DLD1 (cell line): ENCODE results near the gene CDC37.

ENCODE experiments used
- in situ Hi-C: cut with HindIII; loops from 2 replicates; pipeline ENCODE4 v1.10.0; 2017; ENCODE audit warnings: low sequenced_read_pairs

The CDC37 gene

GRCh38 chr19:10403137-10404021, at the start of gene CDC37:
Gene CDC37 (minus strand): TSS chr19:10403542. CDS start chr19:10403479, 63 bp downstream.
- in situ Hi-C loops = no loop called here

GRCh38 chr19:10450853-10451609, 47.7 kb upstream of the CDC37 start:
- in situ Hi-C loops = no loop called here

GRCh38 chr19:10450191-10450852, 47.0 kb upstream of the CDC37 start:
- in situ Hi-C loops = no loop called here

DNA sequence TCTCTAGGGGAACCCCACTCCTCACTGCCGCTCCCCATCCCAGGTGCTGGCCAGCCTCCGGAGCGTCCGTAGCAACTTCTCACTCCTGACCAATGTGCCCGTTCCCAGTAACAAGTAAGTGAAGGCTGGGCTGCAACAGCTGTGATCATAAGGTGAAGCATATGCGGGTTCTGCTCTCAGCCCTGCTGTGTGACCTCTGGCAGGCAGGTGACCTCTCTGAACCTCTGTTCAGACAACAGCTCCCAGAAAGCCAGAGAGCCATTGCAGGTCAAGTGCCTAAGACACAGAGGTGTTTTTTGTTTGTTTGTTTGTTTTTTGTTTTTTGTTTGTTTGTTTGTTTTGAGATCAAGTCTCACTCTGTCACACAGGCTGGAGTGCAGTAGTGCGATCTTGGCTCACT, 45.7 kb upstream of the CDC37 start:
- in situ Hi-C loops = no loop called here

DNA sequence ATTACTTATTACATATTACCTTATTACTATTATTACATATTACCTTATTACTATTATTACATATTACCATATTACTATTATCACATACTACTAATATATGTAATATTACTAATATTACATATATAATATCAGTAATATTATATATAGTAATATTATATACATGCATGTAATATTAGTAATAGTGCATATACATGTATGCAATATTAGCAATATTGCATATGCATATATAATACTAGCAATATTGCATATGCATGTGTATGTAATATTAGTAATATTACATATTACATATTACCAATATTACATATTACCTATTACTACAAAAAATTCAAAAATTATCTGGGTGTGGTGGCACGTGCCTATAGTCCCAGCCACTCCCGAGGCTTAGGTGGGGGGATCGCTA, 39.4 kb upstream of the CDC37 start:
- in situ Hi-C loops = no loop called here

DNA sequence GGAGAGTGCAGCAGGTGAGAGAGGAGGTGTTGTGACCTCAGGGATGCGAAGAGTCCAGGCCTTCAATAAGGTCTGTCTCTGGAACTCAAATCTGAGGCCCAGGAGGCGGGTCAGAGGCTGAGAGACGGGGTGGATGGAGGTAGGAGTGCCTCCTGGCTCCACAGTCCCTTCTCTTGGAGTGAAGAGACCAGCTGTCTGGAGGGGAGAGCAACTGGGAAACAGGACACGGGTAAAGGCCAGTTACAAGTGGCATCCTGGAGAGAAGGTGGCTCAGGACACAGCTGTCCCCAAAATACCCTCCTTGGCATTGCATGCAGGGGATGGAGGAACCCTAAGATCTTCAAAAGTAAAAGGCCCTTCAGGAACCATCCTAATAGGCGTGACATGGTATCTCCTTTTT, 36.2 kb upstream of the CDC37 start:
- in situ Hi-C loops = no loop called here

DNA sequence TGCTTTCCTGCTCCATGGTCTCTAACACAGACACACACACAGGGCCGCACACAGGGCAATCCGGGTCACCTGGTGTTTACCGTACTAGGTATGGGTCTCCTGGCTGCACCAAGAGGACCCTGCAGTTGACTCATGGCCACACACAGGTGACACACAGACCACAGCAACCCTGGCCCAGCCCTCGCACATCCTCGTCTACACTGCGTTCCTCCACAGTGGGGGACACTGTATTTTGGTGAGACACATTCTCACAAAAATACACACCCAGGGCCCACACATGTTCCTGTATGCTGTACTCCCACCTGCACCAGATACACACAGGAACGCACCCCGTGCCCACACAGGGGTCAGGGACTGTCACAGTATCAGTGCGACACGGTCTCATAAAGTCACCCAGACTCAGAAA, 29.8 kb upstream of the CDC37 start:
- in situ Hi-C loops = no loop called here

GRCh38 chr19:10432736-10433130, 29.4 kb upstream of the CDC37 start:
- in situ Hi-C loops = no loop called here

DNA sequence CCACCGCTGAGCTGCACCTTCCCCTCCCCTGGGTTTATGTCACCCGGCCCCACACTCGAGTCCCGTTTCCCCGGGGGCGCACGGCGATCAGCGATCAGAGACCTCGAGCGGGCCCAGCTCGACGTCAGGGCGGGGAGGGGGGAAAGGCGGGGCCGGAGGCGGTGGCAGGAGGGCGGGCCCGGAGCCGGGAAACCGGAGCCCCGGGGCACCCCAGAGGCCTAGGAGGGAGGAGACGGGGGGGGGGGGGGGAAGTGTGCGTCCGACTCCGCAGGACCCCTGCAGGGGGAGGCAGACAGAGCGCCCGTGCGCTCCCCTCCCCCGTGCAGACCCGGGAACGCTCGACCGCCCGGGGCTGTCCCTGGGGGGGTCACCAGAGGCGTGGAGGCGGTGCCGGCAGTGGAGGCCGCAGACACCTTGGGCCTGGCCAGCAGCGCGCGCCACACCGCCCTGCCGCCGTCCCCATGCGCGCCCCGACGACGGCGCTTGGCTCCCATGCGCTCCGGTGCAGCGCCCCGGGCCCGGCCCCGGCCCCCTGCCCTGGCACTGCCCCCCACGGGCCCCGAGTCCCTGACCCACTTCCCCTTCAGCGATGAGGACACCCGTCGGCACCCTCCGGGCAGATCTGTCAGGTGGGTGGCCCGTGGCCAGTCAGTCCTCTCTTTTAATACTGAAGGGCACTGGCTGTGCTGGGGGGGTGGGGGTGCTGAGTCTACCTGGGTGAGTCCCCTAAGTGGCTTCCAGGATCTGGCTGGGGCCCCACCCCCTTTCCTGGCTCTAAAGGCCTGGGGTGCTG, 28.8 kb upstream of the CDC37 start:
- in situ Hi-C loops = no loop called here

DNA sequence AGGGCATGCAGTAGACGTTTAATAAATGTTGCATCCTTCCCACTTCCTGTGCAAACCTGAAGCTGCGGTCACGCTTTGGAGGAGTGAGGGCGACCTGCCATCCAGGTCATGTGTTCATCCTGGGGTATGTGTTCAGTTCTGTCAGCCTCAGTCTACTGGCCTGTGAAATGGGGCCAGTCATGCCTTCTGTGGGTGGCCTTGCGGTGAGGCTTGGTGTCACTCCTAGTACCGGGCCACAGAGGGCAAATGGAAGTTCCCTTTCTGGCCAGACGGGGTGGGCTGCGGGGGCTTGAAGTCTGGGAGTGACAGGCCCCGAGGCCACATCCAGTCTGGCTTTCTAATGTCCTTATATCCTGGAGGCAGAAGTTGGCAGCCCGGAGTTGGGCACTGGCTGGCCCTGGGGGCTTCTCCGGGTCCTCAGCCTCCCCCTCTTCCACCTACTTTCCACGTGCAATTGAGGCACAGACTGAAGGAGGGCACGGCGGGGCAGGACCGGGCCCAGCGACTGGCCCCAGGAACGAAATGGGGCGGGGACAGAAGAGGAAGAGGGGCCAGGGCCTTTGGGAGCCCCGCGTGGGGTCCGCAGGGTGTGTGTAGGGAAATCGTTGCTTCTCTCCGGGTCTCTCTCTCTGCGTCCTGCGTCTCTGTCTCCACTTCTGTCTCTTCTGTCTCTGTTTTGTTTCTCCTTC, 28.1 kb upstream of the CDC37 start:
- in situ Hi-C loops = no loop called here

DNA sequence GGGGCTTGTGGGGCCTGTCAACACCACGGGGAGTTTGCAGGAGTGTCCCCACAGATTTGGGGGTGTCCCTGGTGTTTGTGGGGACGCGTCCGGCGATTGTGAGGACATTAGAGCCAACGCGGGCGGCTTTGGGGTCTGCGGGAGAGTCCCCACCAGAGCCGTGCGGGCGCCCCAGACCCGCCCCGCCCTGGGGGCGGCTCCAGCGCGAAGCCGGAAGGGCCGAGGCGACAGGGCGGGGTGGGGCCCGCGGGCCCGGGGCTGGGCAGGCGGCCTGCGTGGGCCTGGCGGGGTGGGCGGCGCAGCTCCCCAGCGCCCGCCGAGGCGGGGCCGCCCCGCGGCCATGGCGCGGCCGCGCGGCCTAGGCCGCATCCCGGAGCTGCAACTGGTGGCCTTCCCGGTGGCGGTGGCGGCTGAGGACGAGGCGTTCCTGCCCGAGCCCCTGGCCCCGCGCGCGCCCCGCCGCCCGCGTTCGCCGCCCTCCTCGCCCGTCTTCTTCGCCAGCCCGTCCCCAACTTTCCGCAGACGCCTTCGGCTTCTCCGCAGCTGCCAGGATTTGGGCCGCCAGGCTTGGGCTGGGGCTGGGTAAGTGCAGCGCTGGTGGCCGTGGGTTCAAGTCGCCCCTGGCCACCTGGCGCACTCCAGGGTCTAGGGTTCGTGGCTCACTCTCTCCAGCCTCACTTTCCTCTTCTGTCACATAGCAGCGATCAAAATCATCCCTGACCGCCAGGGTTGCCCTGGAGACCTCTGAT, 27.3 kb upstream of the CDC37 start:
- in situ Hi-C loops = no loop called here

GRCh38 chr19:10428996-10429381, 25.6 kb upstream of the CDC37 start:
- in situ Hi-C loops = no loop called here

DNA sequence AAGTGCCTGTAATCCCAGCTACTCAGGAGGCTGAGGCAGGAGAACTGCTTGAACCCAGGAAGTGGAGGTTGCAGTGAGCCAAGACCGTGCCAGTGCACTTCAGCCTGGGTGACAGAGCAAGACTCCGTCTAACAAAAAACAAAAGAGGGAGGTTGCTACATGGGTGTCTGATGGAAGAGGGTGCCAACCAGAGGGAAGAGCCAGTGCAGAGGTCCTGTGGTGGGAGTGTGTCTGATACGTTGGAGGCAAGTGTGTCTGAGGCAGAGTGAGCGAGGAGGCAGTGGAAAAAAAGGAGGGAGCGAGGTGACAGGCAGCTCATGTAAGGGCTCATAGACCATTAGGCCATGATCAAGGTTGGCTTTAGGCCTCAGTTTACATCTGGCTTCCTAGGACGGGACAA, 23.8 kb upstream of the CDC37 start:
- in situ Hi-C loops = no loop called here

DNA sequence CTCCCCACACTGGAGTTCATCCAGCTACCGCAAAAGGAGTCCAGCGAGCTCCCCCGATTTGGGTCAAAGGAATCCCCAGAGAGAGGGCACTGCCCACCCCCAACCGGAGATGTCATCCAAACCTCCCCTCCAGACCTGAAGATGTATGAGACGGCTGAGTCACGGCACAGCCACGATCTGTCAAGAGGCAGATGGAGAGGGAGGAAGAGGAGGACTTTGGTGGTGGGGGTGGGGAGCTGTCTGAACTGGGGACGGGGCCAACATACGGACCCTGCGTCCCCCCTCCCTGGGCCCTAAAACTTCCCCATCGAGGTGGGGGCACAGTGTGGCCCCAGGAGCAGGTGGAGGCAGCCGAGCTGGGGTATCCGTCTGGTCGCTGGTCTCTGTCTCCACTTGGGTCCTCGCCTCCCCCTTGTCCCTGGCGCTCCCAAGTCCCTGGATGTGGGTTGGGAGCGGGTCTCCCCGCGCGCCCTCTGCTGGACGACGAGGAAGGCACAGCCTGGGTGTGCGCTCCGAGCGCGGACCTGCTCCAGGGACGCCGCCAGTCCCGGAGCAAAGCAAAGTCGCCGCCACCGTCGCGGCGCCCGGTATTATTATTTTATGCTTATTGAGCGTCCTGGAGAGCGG, 20.8 kb upstream of the CDC37 start:
- in situ Hi-C loops = no loop called here

- in situ Hi-C loops = no loop called here
These were observed 19.5 kb upstream of the CDC37 start for GRCh38 chr19:10422846-10423245.

DNA sequence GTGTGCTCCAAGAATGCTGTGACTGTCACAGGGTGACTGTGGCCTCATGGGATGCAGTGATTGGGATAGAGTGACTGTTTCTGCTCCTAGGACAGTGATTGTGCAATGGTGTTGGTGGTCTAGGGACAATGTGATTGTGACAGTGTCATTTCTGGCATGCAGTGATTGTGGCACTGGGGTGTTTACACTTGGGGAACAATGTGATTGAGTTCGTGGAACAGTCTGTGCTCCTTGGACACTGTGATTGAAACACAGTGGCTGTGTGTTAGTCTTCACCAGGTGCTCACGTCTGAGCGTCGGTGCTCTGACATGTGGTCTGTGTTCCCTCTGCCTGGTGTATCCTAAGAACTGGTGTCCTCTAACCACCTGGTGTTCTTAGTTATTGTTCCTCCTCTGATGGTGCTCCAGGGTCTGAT, 18.7 kb upstream of the CDC37 start:
- in situ Hi-C loops = no loop called here

GRCh38 chr19:10421240-10422045, 18.1 kb upstream of the CDC37 start:
- in situ Hi-C loops = no loop called here
